BJ (cell line): Measurements from ENCODE around the gene PRKAR2B. TPM values are rescaled to one million over a fixed set of nuclear protein-coding genes. Genes with fewer than 3 reads are reported as not detected.

Source experiments
- CTCF ChIA-PET: fragments of 350-600 bp; formaldehyde crosslinking; extraction: SDS; loops from one replicate; lab custom pipeline; 2021; ENCODE audit warnings: antibody characterized with exemption, inconsistent platforms; lab: Yijun Ruan, JAX
- POLR2A ChIA-PET: fragments of 300-600 bp; sonication (Branson Sonifier 250); formaldehyde crosslinking; extraction: SDS; loops from one replicate; lab custom pipeline; 2021; ENCODE audit warnings: antibody characterized with exemption; lab: Charles Lee
- DNase-seq: peaks from one replicate; pipeline ENCODE4 v3.0.0-alpha.2; 2011; ENCODE audit warnings: low read depth
- H3K27me3 ChIP-seq: 2 replicates; pipeline ENCODE4 v1.6.0; 2011; ENCODE audit warnings: low read length; ENCODE audit not compliant: control insufficient read depth, insufficient read depth
- H3K36me3 ChIP-seq: 2 replicates; pipeline ENCODE4 v1.5.1; 2011; ENCODE audit warnings: low read length; ENCODE audit not compliant: control insufficient read depth, insufficient read depth
- H3K4me3 ChIP-seq: 2 replicates; pipeline ENCODE4 v1.5.1; 2011; ENCODE audit warnings: low read depth, mild to moderate bottlenecking, control low read depth, low read length
- polyA plus RNA-seq: library from polyadenylated mRNA; depleted of rRNA; stranded (reverse); fragments of >200 nt; gene quantifications from 2 replicates; pipeline ENCODE4 v1.2.3, GENCODE V29; 2011
- TF ChIP-seq, protein P1 (sequence below): IDR thresholded peaks from 2 replicates; pipeline ENCODE4 v1.5.1; 2011; ENCODE audit warnings: low read depth, mild to moderate bottlenecking, control low read depth, inconsistent platforms, low read length, moderate library complexity; ENCODE audit not compliant: insufficient read depth

Gene PRKAR2B
- polyA plus RNA-seq, 1 experiment = 2.6 TPM

DNA sequence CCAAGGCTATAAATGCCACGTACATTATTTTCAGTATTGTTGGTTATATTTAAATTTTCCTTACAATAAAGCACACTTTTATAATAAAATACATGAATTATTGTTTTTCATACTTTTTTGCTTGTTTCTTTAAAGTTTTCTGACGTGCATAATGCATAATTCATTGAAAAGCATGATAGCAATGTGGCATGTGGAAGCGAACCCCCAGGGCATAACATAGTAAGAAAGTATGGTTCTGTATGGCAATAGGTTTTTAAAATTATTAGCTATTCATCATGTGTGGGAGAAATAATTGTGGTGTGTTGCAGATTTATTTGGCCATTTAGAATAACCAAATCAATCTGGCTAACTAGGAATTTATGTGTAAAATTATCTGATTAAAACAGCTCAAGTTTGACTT, 116.9 kb downstream of the PRKAR2B start:
- no peaks in the 10 kb centered on the region for H3K36me3 ChIP-seq
- no peak for DNase-seq
- H3K4me3 ChIP-seq = no peak overlapping the region
- ChIA-PET CTCF (interaction anchor here (0.6 to 1.6 kb wide), 6 partner anchors 9 to 582 kb away, joined by 3 to 4 read pairs (median 4); no protein-coding TSS in a partner anchor), POLR2A (no interaction called here)
- no peaks in the 10 kb centered on the region for H3K27me3 ChIP-seq
- TF ChIP-seq, protein P1, sequence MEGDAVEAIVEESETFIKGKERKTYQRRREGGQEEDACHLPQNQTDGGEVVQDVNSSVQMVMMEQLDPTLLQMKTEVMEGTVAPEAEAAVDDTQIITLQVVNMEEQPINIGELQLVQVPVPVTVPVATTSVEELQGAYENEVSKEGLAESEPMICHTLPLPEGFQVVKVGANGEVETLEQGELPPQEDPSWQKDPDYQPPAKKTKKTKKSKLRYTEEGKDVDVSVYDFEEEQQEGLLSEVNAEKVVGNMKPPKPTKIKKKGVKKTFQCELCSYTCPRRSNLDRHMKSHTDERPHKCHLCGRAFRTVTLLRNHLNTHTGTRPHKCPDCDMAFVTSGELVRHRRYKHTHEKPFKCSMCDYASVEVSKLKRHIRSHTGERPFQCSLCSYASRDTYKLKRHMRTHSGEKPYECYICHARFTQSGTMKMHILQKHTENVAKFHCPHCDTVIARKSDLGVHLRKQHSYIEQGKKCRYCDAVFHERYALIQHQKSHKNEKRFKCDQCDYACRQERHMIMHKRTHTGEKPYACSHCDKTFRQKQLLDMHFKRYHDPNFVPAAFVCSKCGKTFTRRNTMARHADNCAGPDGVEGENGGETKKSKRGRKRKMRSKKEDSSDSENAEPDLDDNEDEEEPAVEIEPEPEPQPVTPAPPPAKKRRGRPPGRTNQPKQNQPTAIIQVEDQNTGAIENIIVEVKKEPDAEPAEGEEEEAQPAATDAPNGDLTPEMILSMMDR = no peak

DNA sequence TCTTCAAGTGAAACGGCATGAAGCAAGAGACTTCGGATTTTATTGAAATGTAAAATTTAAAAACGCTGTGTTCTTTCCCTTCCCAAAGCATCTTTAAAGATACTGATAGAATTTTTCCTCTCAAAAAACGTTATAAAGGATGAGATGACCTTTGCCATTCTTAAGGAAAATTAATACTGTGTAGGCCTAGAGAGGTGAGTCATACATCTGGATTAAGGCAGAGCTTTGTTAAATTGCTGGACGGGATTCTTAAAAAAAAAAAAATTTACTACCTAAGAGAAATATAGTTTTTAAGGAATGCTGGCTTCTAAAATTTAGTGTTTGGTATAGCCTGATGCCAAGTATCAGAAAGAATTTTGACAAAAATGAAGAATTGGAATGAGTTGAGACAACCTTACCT, 118.0 kb downstream of the PRKAR2B start:
- TF ChIP-seq, protein P1 = no peak
- POLR2A ChIA-PET = no interaction called here
- CTCF ChIA-PET = interaction anchor here (1.3 to 1.6 kb wide), 2 partner anchors 12 to 370 kb away, joined by 3 to 4 read pairs; no protein-coding TSS in a partner anchor
- no peak for DNase-seq
- Histone ChIP-seq H3K4me3 (no peak overlapping the region), H3K36me3 (no peaks in the 10 kb centered on the region), H3K27me3 (no peaks in the 10 kb centered on the region)

GRCh38 chr7:107164092-107164491, 119.6 kb downstream of the PRKAR2B start:
- Histone ChIP-seq H3K27me3 (no peaks in the 10 kb centered on the region), H3K36me3 (no peaks in the 10 kb centered on the region), H3K4me3 (no peak overlapping the region)
- POLR2A ChIA-PET = no interaction called here
- TF ChIP-seq, protein P1 = no peak
- CTCF ChIA-PET = interaction anchor here (0.6 to 2.3 kb wide), 5 partner anchors 12 to 217 kb away, joined by 3 to 11 read pairs (median 4); no protein-coding TSS in a partner anchor
- DNase-seq = no peak

DNA sequence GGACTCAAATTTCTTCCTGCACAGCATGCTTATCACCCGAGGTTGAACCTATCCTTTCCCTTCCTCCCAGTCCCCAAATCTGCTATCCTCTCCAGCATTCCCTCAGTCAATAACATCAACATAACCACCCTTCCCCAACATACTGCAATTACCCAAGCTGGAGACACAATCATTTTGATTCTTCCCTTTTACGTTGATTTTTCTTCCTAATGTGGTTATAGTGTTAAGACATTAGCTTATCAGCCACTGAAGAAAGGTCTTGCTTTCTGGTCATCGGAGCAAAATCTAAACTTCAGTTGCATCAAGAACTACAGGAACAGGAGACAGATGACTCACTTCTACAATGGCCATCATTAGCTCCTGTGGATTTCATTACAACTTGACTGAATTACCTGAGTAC, 120.8 kb downstream of the PRKAR2B start:
- CTCF ChIA-PET = interaction anchor here (1.7 to 2.3 kb wide), 2 partner anchors 13 to 18 kb away, joined by 7 to 11 read pairs; no protein-coding TSS in a partner anchor
- DNase-seq = no peak
- Histone ChIP-seq H3K27me3 (no peaks in the 10 kb centered on the region), H3K36me3 (no peaks in the 10 kb centered on the region), H3K4me3 (no peak overlapping the region)
- POLR2A ChIA-PET = no interaction called here
- TF ChIP-seq, protein P1 = no peak

- H3K4me3 ChIP-seq = peak overlapping the region; percentile 42
- H3K27me3 ChIP-seq = no peaks in the 10 kb centered on the region
- H3K36me3 ChIP-seq = no peaks in the 10 kb centered on the region; the same call in 1 of the 2 replicates
- ChIA-PET CTCF (interaction anchor here (0.7 to 3.2 kb wide), 7 partner anchors 14 to 990 kb away, joined by 3 to 22 read pairs (median 3); no protein-coding TSS in a partner anchor), POLR2A (interaction anchor here (0.7 kb wide), 1 partner anchor 18 kb away, joined by 22 read pairs; no protein-coding TSS in a partner anchor)
- TF ChIP-seq, protein P1 = no peak
- no peak for DNase-seq
These were observed 122.4 kb downstream of the PRKAR2B start for GRCh38 chr7:107166736-107167426.
